IPS-20b (cell line): ENCODE measurements around the gene PPP1R9A.
"Not testable (repeated sequence)": the region's sequence is repeated elsewhere in the genome, so short reads cannot be mapped to it uniquely, and the experiment has no call there.

Experiments
- H3K27ac ChIP-seq: one replicate; pipeline ENCODE4 v1.5.1; 2013; ENCODE audit warnings: low read length
- H3K27me3 ChIP-seq: 2 replicates; pipeline ENCODE4 v1.6.1; 2013; ENCODE audit warnings: mild to moderate bottlenecking, low read length, inconsistent platforms; ENCODE audit not compliant: insufficient read depth
- H3K36me3 ChIP-seq: 2 replicates; pipeline ENCODE4 v1.6.1; 2013; ENCODE audit warnings: low read depth, mild to moderate bottlenecking, inconsistent platforms, low read length, moderate library complexity; ENCODE audit not compliant: insufficient read depth
- H3K4me1 ChIP-seq: 2 replicates; pipeline ENCODE4 v1.6.1; 2013; ENCODE audit warnings: mild to moderate bottlenecking, control low read depth, inconsistent platforms, low read length, moderate library complexity; ENCODE audit not compliant: insufficient read depth
- H3K4me3 ChIP-seq: 2 replicates; pipeline ENCODE4 v1.5.1; 2013; ENCODE audit warnings: mild to moderate bottlenecking, low read length, inconsistent platforms
- H3K9ac ChIP-seq: 2 replicates; pipeline ENCODE4 v1.6.1; 2013; ENCODE audit warnings: low read depth, mild to moderate bottlenecking, inconsistent platforms, low read length, moderate library complexity
- H3K9me3 ChIP-seq: 2 replicates; pipeline ENCODE4 v1.6.1; 2013; ENCODE audit warnings: mild to moderate bottlenecking, low read depth, low read length, inconsistent platforms; ENCODE audit not compliant: insufficient read depth

The PPP1R9A gene

GRCh38 chr7:95008773-95009172 is 101.4 kb downstream of the PPP1R9A start:
- H3K27me3 ChIP-seq, H3K4me1 ChIP-seq, H3K4me3 ChIP-seq: not testable (repeated sequence)

GRCh38 chr7:95011146-95011928 is 103.9 kb downstream of the PPP1R9A start:
- H3K36me3 ChIP-seq = no peaks in the 10 kb centered on the region
- no peaks in the 10 kb centered on the region for H3K9me3 ChIP-seq
- H3K4me1 ChIP-seq = no peaks in the 10 kb centered on the region
- no peaks in the 10 kb centered on the region for H3K27me3 ChIP-seq
- no peak overlapping the region for H3K4me3 ChIP-seq
- H3K27ac ChIP-seq = no peak overlapping the region
- H3K9ac ChIP-seq = no peak overlapping the region

More at GRCh38 chr7:95008773-95009172, 101.4 kb downstream of the PPP1R9A start:
- H3K9ac ChIP-seq, H3K36me3 ChIP-seq, H3K27ac ChIP-seq, H3K9me3 ChIP-seq: not testable (repeated sequence)

- H3K4me3 ChIP-seq = no peak overlapping the region
Observed at GRCh38 chr7:95011995-95012394, 104.6 kb downstream of the PPP1R9A start.

GRCh38 chr7:95018021-95018420 is 110.6 kb downstream of the PPP1R9A start:
- Histone ChIP-seq H3K27ac (no peak overlapping the region), H3K36me3 (no peaks in the 10 kb centered on the region), H3K4me1 (no peaks in the 10 kb centered on the region), H3K27me3 (no peaks in the 10 kb centered on the region), H3K9me3 (no peaks in the 10 kb centered on the region), H3K9ac (no peak overlapping the region), H3K4me3 (no peak overlapping the region)

More at GRCh38 chr7:95011995-95012394, 104.6 kb downstream of the PPP1R9A start:
- Histone ChIP-seq H3K9me3 (no peaks in the 10 kb centered on the region), H3K27ac (no peak overlapping the region), H3K9ac (no peak overlapping the region), H3K36me3 (no peaks in the 10 kb centered on the region), H3K27me3 (no peaks in the 10 kb centered on the region), H3K4me1 (no peaks in the 10 kb centered on the region)

GRCh38 chr7:95026018-95026417 is 118.6 kb downstream of the PPP1R9A start:
- no peaks in the 10 kb centered on the region for H3K36me3 ChIP-seq
- peaks cover 5% of the 10 kb centered on the region for H3K4me1 ChIP-seq
- H3K9ac ChIP-seq = no peak overlapping the region
- peaks cover 12% of the 10 kb centered on the region for H3K9me3 ChIP-seq
- no peaks in the 10 kb centered on the region for H3K27me3 ChIP-seq
- H3K4me3 ChIP-seq = no peak overlapping the region
- no peak overlapping the region for H3K27ac ChIP-seq

GRCh38 chr7:95026421-95027072 is 119.2 kb downstream of the PPP1R9A start:
- no peaks in the 10 kb centered on the region for H3K36me3 ChIP-seq
- H3K27ac ChIP-seq = no peak overlapping the region

GRCh38 chr7:95027234-95027872 is 120.0 kb downstream of the PPP1R9A start:
- H3K27me3 ChIP-seq = no peaks in the 10 kb centered on the region
- no peak overlapping the region for H3K9ac ChIP-seq
- no peak overlapping the region for H3K27ac ChIP-seq
- H3K4me3 ChIP-seq = no peak overlapping the region
- no peaks in the 10 kb centered on the region for H3K36me3 ChIP-seq
- H3K9me3 ChIP-seq = peaks cover 12% of the 10 kb centered on the region
- peaks cover 5% of the 10 kb centered on the region for H3K4me1 ChIP-seq

More at GRCh38 chr7:95026421-95027072, 119.2 kb downstream of the PPP1R9A start:
- Histone ChIP-seq H3K4me3 (no peak overlapping the region), H3K27me3 (no peaks in the 10 kb centered on the region), H3K4me1 (peaks cover 5% of the 10 kb centered on the region), H3K9me3 (peaks cover 12% of the 10 kb centered on the region), H3K9ac (no peak overlapping the region)

GRCh38 chr7:95028683-95029082 is 121.3 kb downstream of the PPP1R9A start:
- Histone ChIP-seq H3K36me3 (no peaks in the 10 kb centered on the region), H3K4me3 (no peak overlapping the region), H3K27ac (no peak overlapping the region), H3K4me1 (peaks cover 5% of the 10 kb centered on the region), H3K9ac (no peak overlapping the region), H3K9me3 (peaks cover 12% of the 10 kb centered on the region), H3K27me3 (no peaks in the 10 kb centered on the region)

- Histone ChIP-seq H3K27ac (no peak overlapping the region), H3K9me3 (no peaks in the 10 kb centered on the region), H3K36me3 (no peaks in the 10 kb centered on the region), H3K27me3 (no peaks in the 10 kb centered on the region), H3K4me3 (no peak overlapping the region), H3K4me1 (no peaks in the 10 kb centered on the region), H3K9ac (no peak overlapping the region)
Observed at GRCh38 chr7:95035295-95035694, 127.9 kb downstream of the PPP1R9A start.

- no peaks in the 10 kb centered on the region for H3K9me3 ChIP-seq
- H3K36me3 ChIP-seq = no peaks in the 10 kb centered on the region
- peaks cover 3% of the 10 kb centered on the region; the same call in 1 of the 2 replicates for H3K4me1 ChIP-seq
- no peaks in the 10 kb centered on the region for H3K27me3 ChIP-seq
- H3K9ac ChIP-seq = no peak overlapping the region
- H3K4me3 ChIP-seq = no peak overlapping the region
- H3K27ac ChIP-seq = no peak overlapping the region
Observed at GRCh38 chr7:95041031-95041430, 133.6 kb downstream of the PPP1R9A start.

GRCh38 chr7:95045236-95045923 is 138.0 kb downstream of the PPP1R9A start:
- Histone ChIP-seq H3K9ac (no peak overlapping the region), H3K4me1 (peaks cover 3% of the 10 kb centered on the region; the same call in 1 of the 2 replicates), H3K27me3 (no peaks in the 10 kb centered on the region), H3K27ac (no peak overlapping the region), H3K4me3 (no peak overlapping the region), H3K9me3 (no peaks in the 10 kb centered on the region), H3K36me3 (no peaks in the 10 kb centered on the region)
